HG03521 (cell line): ENCODE results near the gene LRRC41.
"Not testable (repeated sequence)": the region's sequence is repeated elsewhere in the genome, so short reads cannot be mapped to it uniquely, and the experiment has no call there.

ENCODE experiments used
- ATAC-seq: cut with Tn5 transposase; IDR thresholded peaks from one replicate; pipeline ENCODE4 v1.9.1; 2021; ENCODE audit warnings: mild to moderate bottlenecking, moderate library complexity; ENCODE audit not compliant: unreplicated experiment

The LRRC41 gene

GRCh38 chr1:46246548-46247435 lies 56.6 kb downstream of the LRRC41 start:
- ATAC-seq = peak; percentile 47

- ATAC-seq = not testable (repeated sequence)
These were observed 57.3 kb downstream of the LRRC41 start for GRCh38 chr1:46246136-46246535.

- ATAC-seq = no peak
These were observed 58.6 kb downstream of the LRRC41 start for GRCh38 chr1:46244656-46245371.

GRCh38 chr1:46243831-46244230 lies 59.6 kb downstream of the LRRC41 start:
- not testable (repeated sequence) for ATAC-seq

- no peak for ATAC-seq
These were observed 60.5 kb downstream of the LRRC41 start for GRCh38 chr1:46242918-46243317.

GRCh38 chr1:46241733-46242132 lies 61.7 kb downstream of the LRRC41 start:
- not testable (repeated sequence) for ATAC-seq

GRCh38 chr1:46238865-46239264 lies 64.6 kb downstream of the LRRC41 start:
- not testable (repeated sequence) for ATAC-seq

GRCh38 chr1:46236882-46237281 lies 66.5 kb downstream of the LRRC41 start:
- no peak for ATAC-seq

GRCh38 chr1:46231231-46231630 lies 72.2 kb downstream of the LRRC41 start:
- not testable (repeated sequence) for ATAC-seq
